ENCODE data around the gene SLC43A1.

DNA sequence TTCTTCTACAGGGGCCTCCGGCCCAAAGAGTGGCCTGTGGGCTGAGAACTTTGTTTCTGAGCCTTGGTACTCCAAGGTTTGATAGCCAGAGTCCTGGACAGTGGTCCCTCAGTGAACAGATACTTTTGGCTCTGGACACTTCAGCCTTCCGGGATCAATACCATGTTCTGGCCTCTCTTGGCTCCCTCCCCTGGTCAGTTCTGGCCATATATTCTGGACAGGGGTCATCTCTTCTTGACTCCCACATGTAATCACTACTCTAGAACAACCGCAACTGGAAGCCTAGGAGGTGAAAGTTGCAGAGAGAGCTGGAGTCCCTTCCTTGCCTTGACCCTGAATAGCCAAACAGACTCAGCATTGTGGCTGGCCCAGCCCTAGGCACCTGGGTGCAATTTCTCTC is 52.9 kb downstream of the SLC43A1 start:
- no peak for TF ChIP-seq CTCF (conservative IDR thresholded peaks at IDR 0.05)
- no peak for TF ChIP-seq ZFX (IDR thresholded peaks at IDR 0.05)

All from C4-2B (cell line).